CD4-positive, alpha-beta T cell treated with Interleukin-4 for 4 hours (primary cell): ENCODE results near the gene NECTIN1.

Experiments
- DNase-seq: peaks from one replicate; pipeline ENCODE4 v3.0.0-alpha.2; 2020

Gene NECTIN1

GRCh38 chr11:119728651-119729580 is at the start of gene NECTIN1:
TSS of gene NECTIN1 (minus strand) at chr11:119729200. CDS start at chr11:119728553, 647 bp downstream.
- peak; percentile 77 for DNase-seq

GRCh38 chr11:119778391-119779194 is 49.6 kb upstream of the NECTIN1 start:
- DNase-seq, result no peak

- no peak for DNase-seq
Measured at GRCh38 chr11:119777940-119778339, 48.9 kb upstream of the NECTIN1 start.

- DNase-seq, result no peak
Measured at GRCh38 chr11:119776651-119777050, 47.7 kb upstream of the NECTIN1 start.

- DNase-seq, result no peak
Measured at GRCh38 chr11:119776031-119776636, 47.1 kb upstream of the NECTIN1 start.

- DNase-seq, result no peak
Measured at GRCh38 chr11:119774172-119774763, 45.3 kb upstream of the NECTIN1 start.

- DNase-seq, result no peak
Measured at GRCh38 chr11:119772641-119773415, 43.8 kb upstream of the NECTIN1 start.

GRCh38 chr11:119772076-119772475 is 43.1 kb upstream of the NECTIN1 start:
- no peak for DNase-seq

- no peak for DNase-seq
Measured at GRCh38 chr11:119771172-119771770, 42.3 kb upstream of the NECTIN1 start.

- DNase-seq, result no peak
Measured at GRCh38 chr11:119765628-119766027, 36.6 kb upstream of the NECTIN1 start.

GRCh38 chr11:119764108-119764868 is 35.3 kb upstream of the NECTIN1 start:
- DNase-seq, result no peak

GRCh38 chr11:119763071-119763728 is 34.2 kb upstream of the NECTIN1 start:
- no peak for DNase-seq

- DNase-seq, result no peak
Measured at GRCh38 chr11:119759747-119760412, 30.9 kb upstream of the NECTIN1 start.

GRCh38 chr11:119759324-119759723 is 30.3 kb upstream of the NECTIN1 start:
- DNase-seq, result no peak

- DNase-seq, result no peak
Measured at GRCh38 chr11:119758291-119758690, 29.3 kb upstream of the NECTIN1 start.

- no peak for DNase-seq
Measured at GRCh38 chr11:119757378-119757777, 28.4 kb upstream of the NECTIN1 start.

GRCh38 chr11:119756169-119756865 is 27.3 kb upstream of the NECTIN1 start:
- DNase-seq, result no peak

GRCh38 chr11:119755356-119756071 is 26.5 kb upstream of the NECTIN1 start:
- DNase-seq, result no peak
